HepG2 (cell line): Measurements from ENCODE around the gene BCAM. TPM values are rescaled to one million over a fixed set of nuclear protein-coding genes. Genes with fewer than 3 reads are reported as not detected.
A peak's percentile ranks its signal among the peaks of the same experiment; 100 is the strongest.

ENCODE experiments used
- NFYC ChIP-seq: IDR thresholded peaks from 2 replicates; pipeline ENCODE4 v1.6.1; 2016; ENCODE audit warnings: missing genetic modification reagents, missing compliant biosample characterization
- NONO ChIP-seq, 2 experiments: fragments of 450-650 bp in 1 of 2; sonication (generic) in 1 of 2; formaldehyde crosslinking in 1 of 2; IDR thresholded peaks in 1 of 2; conservative IDR thresholded peaks in 1 of 2; 2 replicates each; pipeline versions ENCODE4 v1.6.1 to v1.8.0; 2017 to 2022; ENCODE audit warnings: mild to moderate bottlenecking in 1 of 2, missing genetic modification reagents in 1 of 2, moderate library complexity in 1 of 2
- NR2F6 ChIP-seq, 2 experiments: IDR thresholded peaks; 2 replicates each; pipeline ENCODE4 v1.6.1; 2016; ENCODE audit warnings: antibody characterized with exemption in 1 of 2, mild to moderate bottlenecking in 1 of 2
- SP5 ChIP-seq: IDR thresholded peaks from 2 replicates; pipeline ENCODE4 v1.6.1; 2016; ENCODE audit warnings: low read depth, borderline replicate concordance
- SSRP1 ChIP-seq: IDR thresholded peaks from 2 replicates; pipeline ENCODE4 v1.6.1; 2016; ENCODE audit warnings: control low read depth
- ZBTB39 ChIP-seq: sonication (generic); formaldehyde crosslinking; IDR thresholded peaks from 2 replicates; pipeline ENCODE4 v1.5.0; 2020; ENCODE audit warnings: missing genetic modification reagents
- ZNF570 ChIP-seq: sonication (generic); formaldehyde crosslinking; IDR thresholded peaks from 2 replicates; pipeline ENCODE4 v1.4.0; 2020; ENCODE audit warnings: mild to moderate bottlenecking, missing genetic modification reagents, borderline replicate concordance
- ZNF687 ChIP-seq: sonication (generic); formaldehyde crosslinking; IDR thresholded peaks from 2 replicates; pipeline ENCODE4 v1.5.1; 2020; ENCODE audit warnings: mild to moderate bottlenecking, missing genetic modification reagents, moderate library complexity
- ZNF709 ChIP-seq: sonication (generic); formaldehyde crosslinking; IDR thresholded peaks from 2 replicates; pipeline ENCODE4 v1.5.0; 2020; ENCODE audit warnings: mild to moderate bottlenecking, missing genetic modification reagents
- ZNF788 ChIP-seq: sonication (generic); formaldehyde crosslinking; IDR thresholded peaks from 2 replicates; pipeline ENCODE4 v1.5.0; 2020; ENCODE audit warnings: mild to moderate bottlenecking, missing genetic modification reagents, borderline replicate concordance
- ZNF891 ChIP-seq: sonication (generic); formaldehyde crosslinking; IDR thresholded peaks from 2 replicates; pipeline ENCODE4 v1.5.0; 2020; ENCODE audit warnings: mild to moderate bottlenecking, missing genetic modification reagents
- polyA plus RNA-seq, 8 experiments: library from polyadenylated mRNA; depleted of rRNA in 3 of 8; stranded (reverse) in 7 of 8; unstranded in 1 of 8; fragments of >200 nt; fragmentation: Illumina TruSeq in 4 of 8; extraction: Trizol in 4 of 8; gene quantifications; 2 replicates each; pipeline versions ENCODE4 v1.2.1 to v1.2.3, GENCODE V29; 2011 to 2016; ENCODE audit warnings: low read depth in 4 of 8, missing spikeins in 1 of 8, mixed read lengths in 1 of 8; ENCODE audit not compliant: insufficient read depth in 1 of 8
- total RNA-seq, 5 experiments: library from RNA; depleted of rRNA; stranded (reverse); fragments of >200 nt; fragmentation: Illumina TruSeq; extraction: Trizol; gene quantifications; 2 replicates each; pipeline ENCODE4 v1.2.3, GENCODE V29; 2016; ENCODE audit warnings: low read depth in 1 of 5

BCAM gene
- total and polyA plus RNA-seq, 2 of the 13 experiments (the other 11 are each of a cell fraction or from before 2014, with no cell fraction given): 51.2 to 62.7 TPM

DNA sequence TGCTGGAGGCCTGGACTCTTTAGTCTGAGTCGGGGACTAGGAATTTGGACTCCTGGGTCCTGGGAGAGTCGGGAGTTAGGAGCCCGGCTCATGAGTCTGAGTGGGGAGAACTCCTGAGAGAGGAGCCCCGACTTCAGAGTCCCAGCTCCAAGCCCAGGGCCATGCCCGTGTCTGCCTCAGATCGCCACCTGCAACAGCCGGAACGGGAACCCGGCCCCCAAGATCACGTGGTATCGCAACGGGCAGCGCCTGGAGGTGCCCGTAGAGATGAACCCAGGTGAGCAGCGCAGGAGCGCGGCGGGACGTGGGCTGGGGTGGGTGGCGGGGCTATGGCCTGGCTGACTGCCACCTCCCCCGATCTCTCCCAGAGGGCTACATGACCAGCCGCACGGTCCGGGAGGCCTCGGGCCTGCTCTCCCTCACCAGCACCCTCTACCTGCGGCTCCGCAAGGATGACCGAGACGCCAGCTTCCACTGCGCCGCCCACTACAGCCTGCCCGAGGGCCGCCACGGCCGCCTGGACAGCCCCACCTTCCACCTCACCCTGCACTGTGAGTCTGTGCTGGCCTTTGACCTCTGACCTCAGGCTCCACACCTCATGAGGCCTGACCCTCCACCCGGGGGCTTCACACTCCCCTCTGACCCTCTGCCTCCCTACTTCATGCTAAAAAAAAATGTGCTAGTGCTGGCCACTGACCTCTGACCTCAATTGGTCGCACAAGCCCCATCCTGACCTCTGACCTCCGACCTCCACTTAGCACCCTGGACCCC is 4.4 kb downstream of the BCAM start (continued):
- TF ChIP-seq NFYC (CRISPR knock-in tag) (no peak), ZNF788 (0 out of 2 replicates have a peak, but pooled peaks have one; percentile 46), SP5 (CRISPR knock-in tag) (no peak), NR2F6 (IDR thresholded peaks at IDR 0.05) (peak; percentile 79; the same call in 1 of the 2 replicates), NR2F6 (CRISPR knock-in tag; IDR thresholded peaks at IDR 0.05) (peak; percentile 29; the same call in 1 of the 2 replicates), SSRP1 (CRISPR knock-in tag) (no peak), ZNF687 (CRISPR knock-in tag) (peak; percentile 55), ZBTB39 (0 out of 2 replicates have a peak, but pooled peaks have one; percentile 25), ZNF891 (CRISPR knock-in tag) (no peak), ZNF570 (CRISPR knock-in tag) (no peak), NONO (IDR thresholded peaks at IDR 0.05) (no peak), NONO (CRISPR knock-in tag; conservative IDR thresholded peaks at IDR 0.05) (0 out of 2 replicates have a peak, but pooled peaks have one; percentile 20), ZNF709 (CRISPR knock-in tag) (no peak)
